ENCODE results near the gene NME9.
"Not testable (repeated sequence)": the region's sequence is repeated elsewhere in the genome, so short reads cannot be mapped to it uniquely, and the experiment has no call there.

The NME9 gene, protein sequence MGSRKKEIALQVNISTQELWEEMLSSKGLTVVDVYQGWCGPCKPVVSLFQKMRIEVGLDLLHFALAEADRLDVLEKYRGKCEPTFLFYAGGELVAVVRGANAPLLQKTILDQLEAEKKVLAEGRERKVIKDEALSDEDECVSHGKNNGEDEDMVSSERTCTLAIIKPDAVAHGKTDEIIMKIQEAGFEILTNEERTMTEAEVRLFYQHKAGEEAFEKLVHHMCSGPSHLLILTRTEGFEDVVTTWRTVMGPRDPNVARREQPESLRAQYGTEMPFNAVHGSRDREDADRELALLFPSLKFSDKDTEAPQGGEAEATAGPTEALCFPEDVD

GRCh38 chr3:138329127-138329983 lies at the start of gene NME9:
NME9 (minus strand) TSS chr3:138329851; CDS start chr3:138329335, 516 bp downstream.
- peak; percentile 58 for DNase-seq (ENCODE audit: low read depth)
- TF ChIP-seq, protein P1, sequence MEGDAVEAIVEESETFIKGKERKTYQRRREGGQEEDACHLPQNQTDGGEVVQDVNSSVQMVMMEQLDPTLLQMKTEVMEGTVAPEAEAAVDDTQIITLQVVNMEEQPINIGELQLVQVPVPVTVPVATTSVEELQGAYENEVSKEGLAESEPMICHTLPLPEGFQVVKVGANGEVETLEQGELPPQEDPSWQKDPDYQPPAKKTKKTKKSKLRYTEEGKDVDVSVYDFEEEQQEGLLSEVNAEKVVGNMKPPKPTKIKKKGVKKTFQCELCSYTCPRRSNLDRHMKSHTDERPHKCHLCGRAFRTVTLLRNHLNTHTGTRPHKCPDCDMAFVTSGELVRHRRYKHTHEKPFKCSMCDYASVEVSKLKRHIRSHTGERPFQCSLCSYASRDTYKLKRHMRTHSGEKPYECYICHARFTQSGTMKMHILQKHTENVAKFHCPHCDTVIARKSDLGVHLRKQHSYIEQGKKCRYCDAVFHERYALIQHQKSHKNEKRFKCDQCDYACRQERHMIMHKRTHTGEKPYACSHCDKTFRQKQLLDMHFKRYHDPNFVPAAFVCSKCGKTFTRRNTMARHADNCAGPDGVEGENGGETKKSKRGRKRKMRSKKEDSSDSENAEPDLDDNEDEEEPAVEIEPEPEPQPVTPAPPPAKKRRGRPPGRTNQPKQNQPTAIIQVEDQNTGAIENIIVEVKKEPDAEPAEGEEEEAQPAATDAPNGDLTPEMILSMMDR (conservative IDR thresholded peaks at IDR 0.05; ENCODE audit: low read length): peak; percentile 65

GRCh38 chr3:138378990-138379389 lies 49.3 kb upstream of the NME9 start:
- TF ChIP-seq, protein P1 (conservative IDR thresholded peaks at IDR 0.05; ENCODE audit: low read length): no peak
- no peak for DNase-seq (ENCODE audit: low read depth)
- no peak overlapping the region for H3K4me3 ChIP-seq (ENCODE audit: low read length)

More at GRCh38 chr3:138329127-138329983, at the start of gene NME9:
- peak within 1 kb of the TSS; percentile 61 for H3K4me3 ChIP-seq (ENCODE audit: low read length)

DNA sequence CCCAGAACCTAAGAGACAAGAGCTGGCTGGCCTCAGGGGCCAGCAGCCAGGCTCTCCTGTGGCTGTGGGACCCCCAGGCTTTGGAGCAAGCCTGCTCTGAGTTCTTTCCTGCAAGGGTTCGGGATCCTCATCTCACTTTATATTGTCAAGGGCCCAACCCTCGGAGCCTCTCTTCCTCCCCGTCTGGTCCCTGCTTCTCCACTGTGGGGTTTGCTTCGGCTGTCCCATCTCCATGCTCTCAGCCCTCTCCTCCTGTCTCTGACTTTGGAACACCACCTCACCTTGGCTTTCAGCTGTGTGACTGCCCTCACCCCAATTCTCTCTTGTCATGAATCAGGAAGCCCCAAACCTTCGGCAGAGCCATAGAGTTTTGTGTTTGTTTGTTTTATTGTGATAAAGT lies 48.7 kb upstream of the NME9 start:
- no peak for DNase-seq (ENCODE audit: low read depth)
- no peak overlapping the region for H3K4me3 ChIP-seq (ENCODE audit: low read length)
- TF ChIP-seq, protein P1 (conservative IDR thresholded peaks at IDR 0.05; ENCODE audit: low read length): no peak

DNA sequence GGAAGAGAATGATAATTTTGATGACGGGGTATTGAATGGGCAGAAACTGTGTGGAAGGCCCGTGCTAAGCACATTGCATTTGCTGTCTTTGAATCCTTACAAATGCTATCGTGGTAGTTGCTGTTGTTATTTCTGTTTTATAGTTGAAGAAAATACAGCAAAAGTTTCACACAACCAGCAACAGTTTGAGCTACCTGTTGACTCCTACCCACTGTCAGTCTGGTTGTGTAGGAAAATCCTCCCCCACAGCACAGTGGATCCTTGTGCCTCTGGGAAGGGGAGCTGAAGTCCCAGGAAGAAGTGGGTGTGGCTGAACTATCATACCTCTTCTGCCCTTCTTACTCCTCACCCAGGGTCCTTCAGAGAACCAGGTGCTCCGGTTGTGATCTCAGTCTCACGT lies 48.2 kb upstream of the NME9 start:
- DNase-seq (ENCODE audit: low read depth): no peak
- no peak overlapping the region for H3K4me3 ChIP-seq (ENCODE audit: low read length)
- TF ChIP-seq, protein P1 (conservative IDR thresholded peaks at IDR 0.05; ENCODE audit: low read length): no peak

GRCh38 chr3:138377212-138377611 lies 47.6 kb upstream of the NME9 start:
- not testable (repeated sequence) for H3K4me3 ChIP-seq (ENCODE audit: low read length); DNase-seq (ENCODE audit: low read depth)

GRCh38 chr3:138376663-138377062 lies 47.0 kb upstream of the NME9 start:
- TF ChIP-seq, protein P1 (conservative IDR thresholded peaks at IDR 0.05; ENCODE audit: low read length): no peak
- no peak for DNase-seq (ENCODE audit: low read depth)
- H3K4me3 ChIP-seq (ENCODE audit: low read length): no peak overlapping the region

- TF ChIP-seq, protein P1 (conservative IDR thresholded peaks at IDR 0.05; ENCODE audit: low read length): no peak
- no peak overlapping the region for H3K4me3 ChIP-seq (ENCODE audit: low read length)
- no peak for DNase-seq (ENCODE audit: low read depth)
These were observed 45.8 kb upstream of the NME9 start for GRCh38 chr3:138375447-138375846.
